T47D (cell line): ENCODE data around the gene CDC42BPA.
A peak's percentile ranks its signal among the peaks of the same experiment; 100 is the strongest.

Experiments used
- DNase-seq, 2 experiments: peaks; one replicate each; pipeline versions ENCODE4 v3.0.0 to v3.0.0-alpha.2; 2011 to 2012; ENCODE audit warnings: low read depth in 1 of 2, low spot score in 1 of 2
- JUND ChIP-seq: IDR thresholded peaks from 2 replicates; pipeline ENCODE4 v1.6.1; 2012; ENCODE audit warnings: low read depth
- in situ Hi-C: cut with HindIII; loops from 2 replicates; pipeline ENCODE4 v1.10.0; 2016; ENCODE audit warnings: low sequenced_read_pairs, low pct_unique_long_range_greater_than_20kb

CDC42BPA gene

DNA sequence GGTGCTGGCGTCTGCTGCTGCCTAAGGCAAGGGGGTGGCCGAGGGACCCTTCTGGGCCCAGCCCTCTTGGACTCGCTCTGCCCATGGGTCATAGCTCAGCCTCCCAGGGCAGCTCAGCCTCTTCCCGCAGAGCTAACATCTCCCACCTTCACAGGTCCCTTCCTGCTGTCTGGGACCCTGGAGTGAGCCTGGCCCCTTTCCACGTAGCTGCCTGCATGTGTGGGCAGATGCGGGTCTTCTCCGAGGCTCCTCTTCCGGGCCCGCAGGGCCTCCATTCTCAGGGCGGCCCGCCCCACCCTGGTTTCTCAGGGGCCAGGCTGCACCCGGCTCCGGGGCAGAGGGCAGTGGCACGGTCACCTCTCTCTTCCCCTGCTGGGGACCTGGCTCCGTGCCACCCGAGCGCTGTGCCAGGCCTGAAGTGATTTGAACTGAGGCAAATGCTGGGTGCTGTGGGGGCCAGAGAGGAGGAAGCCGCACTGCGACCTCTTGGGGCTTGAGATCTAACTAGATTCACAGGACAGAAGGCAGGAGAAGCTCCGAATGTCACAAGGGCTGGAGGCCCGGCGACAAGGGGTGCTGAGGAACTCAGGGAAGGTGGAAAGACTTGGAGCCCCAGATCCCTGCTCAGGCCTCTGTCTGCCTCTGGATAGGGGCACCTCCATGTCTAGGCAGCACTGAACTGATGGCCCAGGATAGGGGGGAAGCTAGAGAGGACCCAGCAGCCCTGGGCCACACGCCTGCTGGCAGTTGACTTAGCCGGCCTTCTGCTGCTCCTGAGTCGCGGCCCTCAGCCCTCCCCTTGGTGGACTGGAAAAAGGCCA is 337.5 kb downstream of the CDC42BPA start:
- no peak for DNase-seq
- TF ChIP-seq JUND, result no peak
- in situ Hi-C loops, result no loop called here

GRCh38 chr1:226980122-226980560 is 338.2 kb downstream of the CDC42BPA start:
- no peak for DNase-seq
- TF ChIP-seq JUND, result no peak
- in situ Hi-C loops, result no loop called here

GRCh38 chr1:226979517-226980121 is 338.7 kb downstream of the CDC42BPA start:
- no peak for DNase-seq
- in situ Hi-C loops, result no loop called here
- no peak for TF ChIP-seq JUND

DNA sequence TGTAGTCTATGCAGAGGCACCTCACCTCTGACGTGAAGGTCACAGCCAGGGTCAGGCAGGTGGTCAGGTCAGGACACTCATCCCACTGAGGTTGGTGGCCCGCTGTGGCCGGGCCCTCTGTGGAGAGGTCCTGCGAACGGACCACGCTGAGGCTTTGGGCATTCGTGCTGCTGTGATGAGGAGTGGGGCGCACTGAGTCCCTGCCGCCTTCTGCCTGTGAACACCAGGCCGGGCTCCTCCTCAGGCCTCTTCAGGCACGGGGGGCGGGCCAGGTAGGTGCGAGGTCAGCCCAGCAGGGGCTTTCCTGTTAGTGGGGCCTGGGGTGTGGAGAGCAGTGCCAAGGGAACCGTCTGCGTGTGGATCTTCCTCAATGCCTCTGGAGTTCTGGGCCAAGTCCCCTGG is 339.2 kb downstream of the CDC42BPA start:
- in situ Hi-C loops, result no loop called here
- no peak for DNase-seq
- no peak for TF ChIP-seq JUND

- in situ Hi-C loops, result no loop called here
- no peak for DNase-seq
- TF ChIP-seq JUND, result no peak
These were observed 339.7 kb downstream of the CDC42BPA start for GRCh38 chr1:226978432-226979114.

DNA sequence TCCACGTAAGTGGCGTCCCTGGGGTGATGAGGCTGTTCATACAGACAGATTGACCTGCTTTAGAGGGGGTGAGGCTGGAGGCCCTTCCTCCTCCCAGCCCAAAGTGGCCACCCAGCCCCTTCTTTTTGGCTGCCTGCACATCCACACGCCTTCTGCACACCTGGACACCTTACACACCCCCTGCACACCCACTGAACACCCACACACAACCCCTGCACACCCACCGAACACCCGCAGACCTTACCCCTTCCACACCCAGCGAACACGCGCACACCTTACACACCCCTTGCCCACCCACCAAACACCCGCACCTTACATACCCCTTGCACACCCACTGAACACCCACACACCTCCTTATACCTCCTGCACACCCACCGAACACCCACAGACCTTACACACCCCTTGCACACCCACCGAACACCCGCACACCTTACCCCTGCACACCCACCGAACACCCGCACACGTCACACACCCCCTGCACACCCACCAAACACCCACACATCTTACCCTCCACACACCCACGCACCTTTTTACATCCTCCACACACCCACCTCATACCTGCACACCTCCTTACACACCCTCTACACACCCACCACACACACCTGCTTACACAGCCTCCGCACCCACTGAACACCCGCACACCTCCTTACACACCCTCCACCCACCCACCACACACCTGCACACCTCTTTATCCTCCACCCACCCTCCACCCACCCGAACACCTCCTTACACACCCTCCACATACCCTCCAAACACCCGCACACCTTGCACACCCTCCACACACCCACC is 340.5 kb downstream of the CDC42BPA start:
- TF ChIP-seq JUND, result no peak
- no peak for DNase-seq
- in situ Hi-C loops, result no loop called here

GRCh38 chr1:226976978-226977642 is 341.2 kb downstream of the CDC42BPA start:
- no peak for TF ChIP-seq JUND
- DNase-seq, result no peak
- in situ Hi-C loops, result no loop called here

- in situ Hi-C loops, result no loop called here
- DNase-seq, result no peak
- TF ChIP-seq JUND, result no peak
These were observed 341.9 kb downstream of the CDC42BPA start for GRCh38 chr1:226976276-226976977.

DNA sequence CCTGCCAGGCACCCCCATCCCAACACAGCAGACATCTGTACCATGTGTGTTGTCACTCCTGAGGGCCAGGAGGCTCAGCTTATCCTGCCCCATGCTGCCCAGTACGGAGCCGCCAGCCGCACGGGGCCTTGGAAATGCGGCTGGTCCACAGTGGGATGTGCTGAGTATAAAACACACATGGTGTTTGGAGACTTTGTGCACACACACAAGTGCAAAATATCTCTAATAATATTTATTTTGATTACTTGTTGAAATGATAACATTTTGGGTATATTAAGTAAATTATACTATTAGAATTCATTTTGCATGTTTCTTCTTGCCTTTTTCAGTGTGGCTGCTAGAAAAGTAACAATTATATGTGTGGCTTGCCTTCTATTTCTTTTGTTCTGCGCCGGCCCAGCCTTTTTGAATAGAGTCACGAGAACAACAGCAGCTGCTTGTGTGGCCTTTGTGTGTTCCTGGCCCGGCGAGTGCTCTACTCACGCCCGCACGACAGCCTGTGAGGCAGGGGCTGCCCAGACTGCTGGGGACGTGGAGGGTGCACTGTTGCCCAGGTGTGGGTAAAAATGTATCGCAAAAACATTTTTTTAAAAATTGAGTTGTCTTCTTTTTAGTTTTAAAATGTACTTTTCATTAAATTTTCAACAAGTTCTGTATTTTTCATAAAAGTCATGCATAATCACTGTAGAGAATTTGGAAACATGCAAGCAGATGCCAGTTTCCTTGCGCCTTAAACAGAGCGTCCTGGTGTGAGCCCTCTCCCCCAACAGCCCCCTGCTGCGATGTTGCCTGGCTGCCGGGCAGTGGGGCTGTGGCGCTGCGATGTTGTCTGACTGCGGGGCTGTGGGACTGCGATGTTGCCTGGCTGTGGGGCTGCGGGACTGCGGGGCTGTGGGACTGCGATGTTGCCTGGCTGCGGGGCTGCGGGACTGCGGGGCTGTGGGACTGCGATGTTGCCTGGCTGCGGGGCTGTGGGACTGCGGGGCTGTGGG is 342.7 kb downstream of the CDC42BPA start:
- no peak for TF ChIP-seq JUND
- DNase-seq, result no peak
- in situ Hi-C loops, result no loop called here

DNA sequence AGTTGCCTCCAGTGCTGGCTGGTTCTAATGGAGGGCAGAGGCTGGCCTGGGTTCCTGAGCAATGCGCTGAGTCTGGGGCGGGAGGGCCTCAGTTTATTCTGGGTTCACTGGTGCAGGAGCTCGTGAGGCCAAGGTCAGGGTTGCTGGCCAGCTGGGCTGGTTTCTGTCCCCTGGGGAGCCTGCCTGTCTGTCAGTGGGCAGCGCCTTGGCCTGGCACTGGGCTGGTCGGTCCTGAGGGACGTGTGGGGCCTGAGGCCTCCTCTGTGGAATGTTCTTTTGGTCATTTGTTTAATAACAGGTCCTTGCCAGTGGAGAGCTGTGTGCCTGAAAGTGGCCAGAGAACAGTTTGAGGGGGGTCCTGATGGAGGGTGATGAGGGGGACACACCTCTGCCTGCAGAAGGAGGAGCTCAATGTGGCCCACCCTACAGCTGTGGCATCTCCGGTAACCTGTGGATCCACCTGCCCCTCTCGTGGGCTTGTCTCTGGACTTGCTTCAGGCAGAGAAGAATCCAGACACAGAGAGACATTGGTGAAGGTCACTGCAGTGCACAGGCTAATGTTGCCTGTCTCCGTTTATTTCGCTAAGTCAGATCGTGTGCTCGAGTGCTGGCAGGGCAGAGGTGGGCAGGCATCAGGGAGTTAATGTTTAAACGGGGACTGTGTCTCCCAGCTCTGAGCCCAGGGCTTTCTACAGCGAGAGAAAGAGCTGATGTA is 343.6 kb downstream of the CDC42BPA start:
- peak in 1 of 2 experiments; percentile 60 for DNase-seq
- no peak for TF ChIP-seq JUND
- in situ Hi-C loops, result no loop called here
